GM23248 (cell line): Measurements from ENCODE around the gene ADGRF5.

ENCODE experiments used
- EZH2 ChIP-seq: fragments of 200-600 bp; sonication (generic); IDR thresholded peaks from 2 replicates; pipeline ENCODE4 v1.6.1; 2018; ENCODE audit warnings: antibody characterized with exemption, mild to moderate bottlenecking; ENCODE audit not compliant: insufficient read depth, poor library complexity, severe bottlenecking
- EZH2phosphoT487 ChIP-seq: fragments of 200-600 bp; sonication (generic); IDR thresholded peaks from 2 replicates; pipeline ENCODE4 v1.6.1; 2018; ENCODE audit warnings: antibody characterized with exemption, moderate library complexity, mild to moderate bottlenecking, low read depth; ENCODE audit not compliant: insufficient read depth

GRCh38 chr6:46961232-46961631 is 39.5 kb upstream of the ADGRF5 start:
- TF ChIP-seq EZH2phosphoT487 (no peak), EZH2 (no peak)
